Cardiac septum (tissue), 1 donor: ENCODE results near the gene C13orf46. TPM values are rescaled to one million over a fixed set of nuclear protein-coding genes. Genes with fewer than 3 reads are reported as not detected.

Experiments used
- total RNA-seq: library from RNA; stranded (reverse); fragmentation: NEBNext Ultra II Directional; extraction: Animal tissue kit (Norgen Biotek cat#: 25700); gene quantifications from one replicate; pipeline ENCODE4 v1.2.1, GENCODE V29; 2021
- donor health status: DM: no; HTN: no; CAD: no.

The C13orf46 gene
- total RNA-seq, 1 donor from 2014 or later, result 0.40 TPM

Other genes with a start within 250 kb of the C13orf46 start
- 10.7 TPM for gene TMEM255B, start 214.8 kb downstream of the C13orf46 start, total RNA-seq
- gene GAS6, start 110.0 kb downstream of the C13orf46 start, total RNA-seq, result 201 TPM
- gene RASA3, start 158.5 kb upstream of the C13orf46 start, total RNA-seq, result 9.7 TPM
- not detected for gene CFAP97D2, start 205.2 kb upstream of the C13orf46 start, total RNA-seq